Lung (tissue), 12 donors: ENCODE measurements around the gene OR7G3. TPM values are rescaled to one million over a fixed set of nuclear protein-coding genes. Genes with fewer than 3 reads are reported as not detected.

Experiments
- ATAC-seq: fragments of 200-7000 bp; cut with Tn5 transposase; one replicate; pipeline ENCODE4 v1.9.1; 2020; ENCODE audit warnings: moderate number of reproducible peaks; ENCODE audit not compliant: insufficient read depth, low FRiP score
- DNase-seq, 3 donors: peaks; one replicate each; pipeline ENCODE4 v3.0.0-alpha.2; 2013 to 2017
- H3K27ac ChIP-seq, 2 donors: one replicate each; pipeline ENCODE4 v1.5.1; 2013; ENCODE audit warnings: mild to moderate bottlenecking in 2 of 2, moderate library complexity in 2 of 2, control low read depth in 1 of 2, inconsistent platforms in 1 of 2, low read depth in 1 of 2, low read length in 1 of 2
- H3K27me3 ChIP-seq, 3 donors: one replicate each; pipeline ENCODE4 v1.5.1; 2013; ENCODE audit warnings: low read length in 2 of 3; ENCODE audit not compliant: control insufficient read depth in 3 of 3, insufficient read depth in 3 of 3
- H3K36me3 ChIP-seq, 4 donors: one replicate each; pipeline ENCODE4 v1.5.1; 2013; ENCODE audit warnings: low read length in 4 of 4, mild to moderate bottlenecking in 1 of 4, moderate library complexity in 1 of 4; ENCODE audit not compliant: control insufficient read depth in 4 of 4, insufficient read depth in 4 of 4
- H3K4me1 ChIP-seq, 5 donors: one replicate each; pipeline ENCODE4 v1.5.1; 2013; ENCODE audit warnings: low read length in 5 of 5, mild to moderate bottlenecking in 2 of 5, moderate library complexity in 1 of 5; ENCODE audit not compliant: control insufficient read depth in 5 of 5, insufficient read depth in 5 of 5
- H3K4me3 ChIP-seq: one replicate; pipeline ENCODE4 v1.5.1; 2013; ENCODE audit warnings: mild to moderate bottlenecking, control low read depth, moderate library complexity
- H3K9ac ChIP-seq, 2 donors: one replicate each; pipeline ENCODE4 v1.5.1; 2013; ENCODE audit warnings: low read length in 2 of 2, control low read depth in 1 of 2; ENCODE audit not compliant: insufficient read depth in 1 of 2
- H3K9me3 ChIP-seq, 4 donors: one replicate each; pipeline ENCODE4 v1.5.1; 2013; ENCODE audit warnings: low read length in 3 of 4, mild to moderate bottlenecking in 1 of 4, moderate library complexity in 1 of 4; ENCODE audit not compliant: control insufficient read depth in 4 of 4, insufficient read depth in 3 of 4
- CTCF ChIP-seq: IDR thresholded peaks from 2 replicates; pipeline ENCODE4 v1.5.1; 2012; ENCODE audit warnings: mild to moderate bottlenecking; ENCODE audit errors: control extremely low read depth, extremely low read depth
- WGBS, 2 donors: extraction: QIAGEN DNeasy Blood & Tissue Kit; methylation state at CpG; one replicate each; pipeline ENCODE4 v1.1.7; 2013; 5-methylcytosine and 5-hydroxymethylcytosine counted together
- polyA plus RNA-seq, 2 donors: library from polyadenylated mRNA; stranded (reverse); fragments of 200-250 nt; gene quantifications; one replicate each; pipeline ENCODE4 v1.2.1, GENCODE V29; 2013
- total RNA-seq, 2 donors: library from RNA; depleted of rRNA in 1 of 2; stranded (reverse); fragments of >200 nt in 1 of 2; gene quantifications; one replicate each; pipeline ENCODE4 v1.2.1, GENCODE V29; 2014 to 2021
- donor health status: control.
- donor health status: control.
- donor health status: Bipolar disorder and iron deficiency.
- donor health status: healthy.
- donor health status: DM: yes; HTN: yes; CAD: no.

The OR7G3 gene
- total and polyA plus RNA-seq, 4 donors, result not detected

- Histone ChIP-seq H3K9me3 (peaks cover 4 to 8% (median 5%) of the 10 kb centered on the region in 4 donors), H3K27me3 (no peaks in the 10 kb centered on the region), H3K4me1 (peaks cover 0 to 13% (median 3%) of the 10 kb centered on the region in 5 donors), H3K4me3 (peak within 1 kb of the TSS; percentile 98), H3K36me3 (peaks cover 0 to 8% (median under 1%) of the 10 kb centered on the region in 4 donors), H3K9ac (peak within 1 kb of the TSS; percentile 87 to 90), H3K27ac (peak within 1 kb of the TSS; percentile 52 to 90)
- DNase-seq (peak; percentile 94 to 98 (median 98)), ATAC-seq (peak; percentile 92)
- 1% methylated on average over 43 of the region's 43 CpGs for WGBS, 2 donors
- no peak for TF ChIP-seq CTCF
Observed at GRCh38 chr19:9140159-9140874, 13.6 kb upstream of the OR7G3 start, which contains the start of gene ZNF317. Gene ZNF317 (plus strand): TSS chr19:9140397. CDS start chr19:9156017, 15,620 bp downstream.

- Histone ChIP-seq H3K9me3 (peaks cover 0 to 2% (median under 1%) of the 10 kb centered on the region in 4 donors), H3K27me3 (no peaks in the 10 kb centered on the region), H3K9ac (peak overlapping the region; percentile 87 to 88), H3K36me3 (peaks cover 0 to 4% (median under 1%) of the 10 kb centered on the region in 4 donors), H3K4me1 (peaks cover 0 to 13% (median 3%) of the 10 kb centered on the region in 5 donors), H3K27ac (peak overlapping the region in 1 of 2 donors; percentile 37), H3K4me3 (peak overlapping the region; percentile 52)
- WGBS, 2 donors, result 30 to 31% methylated on average over 8 of the region's 8 CpGs
- ATAC-seq, result no peak
- TF ChIP-seq CTCF, result no peak
- DNase-seq, result peak in 1 of 3 donors; percentile 10
Observed at GRCh38 chr19:9139609-9140158, 12.9 kb upstream of the OR7G3 start.

GRCh38 chr19:9132422-9132821, 5.7 kb upstream of the OR7G3 start:
- H3K4me3 ChIP-seq, result no peak overlapping the region
- DNase-seq, result no peak

More at GRCh38 chr19:9132422-9132821, 5.7 kb upstream of the OR7G3 start:
- H3K27me3 ChIP-seq, result peaks cover 0 to 2% (median 0%) of the 10 kb centered on the region in 3 donors
- no peak for TF ChIP-seq CTCF
- WGBS, 2 donors, result 63 to 69% methylated on average over 5 of the region's 5 CpGs
- H3K9me3 ChIP-seq, result no peaks in the 10 kb centered on the region
- ATAC-seq, result no peak
- H3K27ac ChIP-seq, result no peak overlapping the region
- H3K9ac ChIP-seq, result no peak overlapping the region
- no peaks in the 10 kb centered on the region for H3K4me1 ChIP-seq
- no peaks in the 10 kb centered on the region for H3K36me3 ChIP-seq
